K562 (cell line): ENCODE measurements around the gene WDHD1. TPM values are rescaled to one million over a fixed set of nuclear protein-coding genes. Genes with fewer than 3 reads are reported as not detected.

Experiments used
- CHD1 ChIP-seq: fragments of 200-600 bp; sonication (generic); IDR thresholded peaks from one replicate; pipeline ENCODE4 v1.6.1; 2012; ENCODE audit warnings: mild to moderate bottlenecking, moderate library complexity, low read length, inconsistent platforms
- CTBP1 ChIP-seq: fragments of 450-650 bp; IDR thresholded peaks from 2 replicates; pipeline ENCODE4 v1.6.1; 2016; ENCODE audit warnings: borderline replicate concordance
- GTF2F1 ChIP-seq: IDR thresholded peaks from 2 replicates; pipeline ENCODE4 v1.6.1; 2011; ENCODE audit warnings: low read depth, low read length, improper control_type of control experiment
- HNRNPL ChIP-seq: fragments of 200-400 bp; formaldehyde crosslinking; IDR thresholded peaks from 2 replicates; pipeline ENCODE4 v1.6.1; 2017; ENCODE audit warnings: low read depth, mild to moderate bottlenecking, low read length
- IFI16 ChIP-seq: fragments of 250-450 bp; sonication (Bioruptor Pico); IDR thresholded peaks from 2 replicates; pipeline ENCODE4 v2.1.2; 2022; ENCODE audit warnings: mild to moderate bottlenecking, inconsistent platforms
- KAT7 ChIP-seq: sonication (generic); formaldehyde crosslinking; IDR thresholded peaks from 2 replicates; pipeline ENCODE4 v1.8.0; 2022; ENCODE audit warnings: missing genetic modification reagents, mild to moderate bottlenecking, borderline replicate concordance
- NEUROD1 ChIP-seq: fragments of 150-350 bp; IDR thresholded peaks from 2 replicates; pipeline ENCODE4 v1.6.1; 2014; ENCODE audit warnings: borderline replicate concordance, low read length, low read depth; ENCODE audit not compliant: partially characterized antibody
- NONO ChIP-seq, 2 experiments: fragments of 200-400 bp in 1 of 2; fragments of 450-650 bp in 1 of 2; formaldehyde crosslinking in 1 of 2; IDR thresholded peaks; 2 replicates each; pipeline ENCODE4 v1.6.1; 2017; ENCODE audit warnings: low read depth in 2 of 2, mild to moderate bottlenecking in 2 of 2, moderate library complexity in 2 of 2, low read length in 1 of 2
- PML ChIP-seq: IDR thresholded peaks from 2 replicates; pipeline ENCODE4 v1.6.1; 2012; ENCODE audit warnings: low read length, inconsistent platforms
- PTRF ChIP-seq: fragments of 450-650 bp; IDR thresholded peaks from 2 replicates; pipeline ENCODE4 v1.6.1; 2016; ENCODE audit warnings: mild to moderate bottlenecking, missing genetic modification characterization, missing compliant biosample characterization
- RFX5 ChIP-seq: IDR thresholded peaks from 2 replicates; pipeline ENCODE4 v1.6.1; 2011; ENCODE audit warnings: low read depth, mild to moderate bottlenecking, improper control_type of control experiment, low read length
- SMARCA5 ChIP-seq: fragments of 450-650 bp; IDR thresholded peaks from 2 replicates; pipeline ENCODE4 v1.6.1; 2016
- ZNF23 ChIP-seq: fragments of 250-450 bp; sonication (Bioruptor Pico); IDR thresholded peaks from 2 replicates; pipeline ENCODE4 v1.4.0; 2020; ENCODE audit warnings: mild to moderate bottlenecking
- polyA plus RNA-seq, 8 experiments: library from polyadenylated mRNA; depleted of rRNA in 4 of 8; stranded (reverse) in 5 of 8; unstranded in 3 of 8; fragments of >200 nt; fragmentation: Nextera tagmentation in 2 of 8; fragmentation: Illumina TruSeq in 1 of 8; extraction: Ambion mirVana in 2 of 8; extraction: Trizol in 1 of 8; gene quantifications; 2 replicates each; pipeline versions ENCODE4 v1.2.1 to v1.2.3, GENCODE V29; 2011 to 2014; ENCODE audit warnings: inconsistent platforms in 1 of 8, missing spikeins in 1 of 8
- total RNA-seq, 7 experiments: library from RNA; depleted of rRNA in 6 of 7; stranded (reverse); fragments of >200 nt in 6 of 7; fragmentation: Illumina TruSeq in 2 of 7; extraction: Trizol in 2 of 7; gene quantifications; 2 replicates each; pipeline versions ENCODE4 v1.2.1 to v1.2.3, GENCODE V29; 2011 to 2021; ENCODE audit warnings: low replicate concordance in 1 of 7
- TF ChIP-seq, protein P1 (sequence below): fragments of 450-650 bp; IDR thresholded peaks from 2 replicates; pipeline ENCODE4 v1.6.1; 2016; ENCODE audit warnings: low read depth
- TF ChIP-seq, protein P2 (sequence below): fragments of 250-450 bp; sonication (Bioruptor Pico); IDR thresholded peaks from 2 replicates; pipeline ENCODE4 v1.4.0; 2020; ENCODE audit warnings: borderline replicate concordance
- TF ChIP-seq, protein P3 (sequence below): fragments of 250-450 bp; sonication (Bioruptor Pico); IDR thresholded peaks from 2 replicates; pipeline ENCODE4 v1.8.0; 2022; ENCODE audit warnings: inconsistent platforms

The WDHD1 gene
- total and polyA plus RNA-seq, 9 of the 15 experiments (the other 6 are each of a cell fraction or from before 2014, with no cell fraction given), result 11.7 to 39.1 (median 30.0) TPM

DNA sequence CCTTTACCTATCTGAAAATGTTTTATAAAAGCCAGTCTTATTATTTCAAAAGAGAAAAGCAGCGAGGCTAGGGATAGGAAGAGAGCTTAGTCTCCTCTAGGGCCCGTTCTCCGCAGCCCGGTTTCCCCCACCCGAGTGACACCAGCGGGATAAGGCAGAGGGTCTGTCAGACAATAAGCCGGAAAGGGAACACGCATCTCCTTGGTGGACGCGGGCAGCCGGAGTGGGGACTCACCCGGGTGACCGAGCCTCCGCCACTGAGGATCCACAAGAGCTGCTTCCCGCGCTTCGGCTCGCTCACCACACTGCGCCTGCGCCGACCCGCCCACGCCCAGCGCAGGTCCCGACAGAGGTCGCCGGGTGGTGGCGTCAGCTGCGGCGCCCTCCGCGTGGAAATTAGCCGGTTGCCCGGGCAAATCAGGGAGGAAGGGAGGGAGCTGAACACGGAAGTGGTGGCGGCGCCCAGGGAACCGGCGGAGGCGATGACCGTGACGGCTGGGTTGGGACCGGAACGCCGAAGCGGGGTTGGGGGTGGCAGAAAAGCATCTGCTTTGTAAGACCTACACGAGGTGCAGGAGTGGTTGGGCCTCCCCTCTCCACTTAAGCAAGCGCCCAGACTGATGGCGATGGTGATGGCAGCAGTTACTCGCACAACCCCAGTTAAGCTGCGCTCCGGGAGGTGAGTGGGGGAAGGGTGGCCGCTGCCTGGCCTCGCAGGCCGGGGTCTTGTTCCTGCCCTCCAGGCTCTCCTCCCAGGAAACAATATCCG lies at the start of gene WDHD1, which contains the start of gene SOCS4 (continued):
- TF ChIP-seq, protein P1, sequence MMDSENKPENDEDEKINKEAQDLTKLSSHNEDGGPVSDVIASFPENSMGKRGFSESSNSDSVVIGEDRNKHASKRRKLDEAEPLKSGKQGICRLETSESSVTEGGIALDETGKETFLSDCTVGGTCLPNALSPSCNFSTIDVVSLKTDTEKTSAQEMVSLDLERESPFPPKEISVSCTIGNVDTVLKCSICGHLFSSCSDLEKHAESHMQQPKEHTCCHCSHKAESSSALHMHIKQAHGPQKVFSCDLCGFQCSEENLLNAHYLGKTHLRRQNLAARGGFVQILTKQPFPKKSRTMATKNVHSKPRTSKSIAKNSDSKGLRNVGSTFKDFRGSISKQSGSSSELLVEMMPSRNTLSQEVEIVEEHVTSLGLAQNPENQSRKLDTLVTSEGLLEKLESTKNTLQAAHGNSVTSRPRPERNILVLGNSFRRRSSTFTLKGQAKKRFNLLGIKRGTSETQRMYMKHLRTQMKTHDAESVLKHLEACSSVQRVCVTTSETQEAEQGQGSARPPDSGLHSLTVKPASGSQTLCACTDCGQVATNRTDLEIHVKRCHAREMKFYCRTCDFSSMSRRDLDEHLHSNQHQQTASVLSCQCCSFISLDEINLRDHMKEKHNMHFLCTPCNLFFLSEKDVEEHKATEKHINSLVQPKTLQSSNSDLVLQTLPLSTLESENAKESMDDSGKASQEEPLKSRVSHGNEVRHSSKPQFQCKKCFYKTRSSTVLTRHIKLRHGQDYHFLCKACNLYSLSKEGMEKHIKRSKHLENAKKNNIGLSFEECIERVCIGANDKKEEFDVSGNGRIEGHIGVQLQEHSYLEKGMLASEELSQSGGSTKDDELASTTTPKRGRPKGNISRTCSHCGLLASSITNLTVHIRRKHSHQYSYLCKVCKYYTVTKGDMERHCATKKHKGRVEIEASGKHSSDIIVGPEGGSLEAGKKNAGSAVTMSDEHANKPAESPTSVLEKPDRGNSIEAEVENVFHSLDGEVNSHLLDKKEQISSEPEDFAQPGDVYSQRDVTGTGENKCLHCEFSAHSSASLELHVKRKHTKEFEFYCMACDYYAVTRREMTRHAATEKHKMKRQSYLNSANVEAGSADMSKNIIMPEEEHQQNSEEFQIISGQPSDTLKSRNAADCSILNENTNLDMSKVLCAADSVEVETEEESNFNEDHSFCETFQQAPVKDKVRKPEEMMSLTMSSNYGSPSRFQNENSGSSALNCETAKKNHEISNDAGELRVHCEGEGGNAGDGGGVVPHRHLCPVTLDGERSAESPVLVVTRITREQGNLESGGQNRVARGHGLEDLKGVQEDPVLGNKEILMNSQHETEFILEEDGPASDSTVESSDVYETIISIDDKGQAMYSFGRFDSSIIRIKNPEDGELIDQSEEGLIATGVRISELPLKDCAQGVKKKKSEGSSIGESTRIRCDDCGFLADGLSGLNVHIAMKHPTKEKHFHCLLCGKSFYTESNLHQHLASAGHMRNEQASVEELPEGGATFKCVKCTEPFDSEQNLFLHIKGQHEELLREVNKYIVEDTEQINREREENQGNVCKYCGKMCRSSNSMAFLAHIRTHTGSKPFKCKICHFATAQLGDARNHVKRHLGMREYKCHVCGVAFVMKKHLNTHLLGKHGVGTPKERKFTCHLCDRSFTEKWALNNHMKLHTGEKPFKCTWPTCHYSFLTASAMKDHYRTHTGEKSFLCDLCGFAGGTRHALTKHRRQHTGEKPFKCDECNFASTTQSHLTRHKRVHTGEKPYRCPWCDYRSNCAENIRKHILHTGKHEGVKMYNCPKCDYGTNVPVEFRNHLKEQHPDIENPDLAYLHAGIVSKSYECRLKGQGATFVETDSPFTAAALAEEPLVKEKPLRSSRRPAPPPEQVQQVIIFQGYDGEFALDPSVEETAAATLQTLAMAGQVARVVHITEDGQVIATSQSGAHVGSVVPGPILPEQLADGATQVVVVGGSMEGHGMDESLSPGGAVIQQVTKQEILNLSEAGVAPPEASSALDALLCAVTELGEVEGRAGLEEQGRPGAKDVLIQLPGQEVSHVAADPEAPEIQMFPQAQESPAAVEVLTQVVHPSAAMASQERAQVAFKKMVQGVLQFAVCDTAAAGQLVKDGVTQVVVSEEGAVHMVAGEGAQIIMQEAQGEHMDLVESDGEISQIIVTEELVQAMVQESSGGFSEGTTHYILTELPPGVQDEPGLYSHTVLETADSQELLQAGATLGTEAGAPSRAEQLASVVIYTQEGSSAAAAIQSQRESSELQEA, result no peak
- TF ChIP-seq, protein P2, sequence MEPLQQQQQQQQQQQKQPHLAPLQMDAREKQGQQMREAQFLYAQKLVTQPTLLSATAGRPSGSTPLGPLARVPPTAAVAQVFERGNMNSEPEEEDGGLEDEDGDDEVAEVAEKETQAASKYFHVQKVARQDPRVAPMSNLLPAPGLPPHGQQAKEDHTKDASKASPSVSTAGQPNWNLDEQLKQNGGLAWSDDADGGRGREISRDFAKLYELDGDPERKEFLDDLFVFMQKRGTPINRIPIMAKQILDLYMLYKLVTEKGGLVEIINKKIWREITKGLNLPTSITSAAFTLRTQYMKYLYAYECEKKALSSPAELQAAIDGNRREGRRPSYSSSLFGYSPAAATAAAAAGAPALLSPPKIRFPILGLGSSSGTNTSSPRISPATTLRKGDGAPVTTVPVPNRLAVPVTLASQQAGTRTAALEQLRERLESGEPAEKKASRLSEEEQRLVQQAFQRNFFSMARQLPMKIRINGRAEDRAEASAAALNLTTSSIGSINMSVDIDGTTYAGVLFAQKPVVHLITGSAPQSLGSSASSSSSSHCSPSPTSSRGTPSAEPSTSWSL (CRISPR knock-in tag), result no peak
- no peak for TF ChIP-seq RFX5
- no peak for TF ChIP-seq CHD1
- TF ChIP-seq PML, result peak; percentile 60; the same call in 1 of the 2 replicates
- no peak for TF ChIP-seq PTRF
- TF ChIP-seq NEUROD1, result no peak
- peak; percentile 35; the same call in 1 of the 2 replicates for TF ChIP-seq GTF2F1
- peak; percentile 55; the same call in 1 of the 2 replicates for TF ChIP-seq KAT7 (CRISPR knock-in tag)
- no peak for TF ChIP-seq IFI16 (CRISPR knock-in tag)
- 0 out of 2 replicates have a peak, but pooled peaks have one; percentile 49 for TF ChIP-seq HNRNPL
- no peak for TF ChIP-seq ZNF23 (CRISPR knock-in tag)
- TF ChIP-seq, protein P3, sequence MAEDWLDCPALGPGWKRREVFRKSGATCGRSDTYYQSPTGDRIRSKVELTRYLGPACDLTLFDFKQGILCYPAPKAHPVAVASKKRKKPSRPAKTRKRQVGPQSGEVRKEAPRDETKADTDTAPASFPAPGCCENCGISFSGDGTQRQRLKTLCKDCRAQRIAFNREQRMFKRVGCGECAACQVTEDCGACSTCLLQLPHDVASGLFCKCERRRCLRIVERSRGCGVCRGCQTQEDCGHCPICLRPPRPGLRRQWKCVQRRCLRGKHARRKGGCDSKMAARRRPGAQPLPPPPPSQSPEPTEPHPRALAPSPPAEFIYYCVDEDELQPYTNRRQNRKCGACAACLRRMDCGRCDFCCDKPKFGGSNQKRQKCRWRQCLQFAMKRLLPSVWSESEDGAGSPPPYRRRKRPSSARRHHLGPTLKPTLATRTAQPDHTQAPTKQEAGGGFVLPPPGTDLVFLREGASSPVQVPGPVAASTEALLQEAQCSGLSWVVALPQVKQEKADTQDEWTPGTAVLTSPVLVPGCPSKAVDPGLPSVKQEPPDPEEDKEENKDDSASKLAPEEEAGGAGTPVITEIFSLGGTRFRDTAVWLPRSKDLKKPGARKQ (CRISPR knock-in tag), result no peak
- TF ChIP-seq CTBP1, result peak; percentile 74
- no peak for TF ChIP-seq NONO (IDR thresholded peaks at IDR 0.05; ENCODE audit: low read depth in 2 of 2, low read length in 1 of 2)
- TF ChIP-seq SMARCA5, result no peak
